Transverse colon (tissue), 4 donors: ENCODE results near the gene FGF3.

ENCODE experiments used
- CTCF ChIP-seq, 5 experiments: fragments of 200-600 bp in 3 of 5; fragments of 450-650 bp in 2 of 5; sonication (generic) in 3 of 5; IDR thresholded peaks; 1 replicate in 2 of 5; 2 replicates in 3 of 5; pipeline ENCODE4 v1.5.1; 2016 to 2017; ENCODE audit warnings: antibody characterized with exemption in 5 of 5, inconsistent platforms in 3 of 5, mild to moderate bottlenecking in 2 of 5, moderate library complexity in 1 of 5
- POLR2A ChIP-seq: fragments of 450-650 bp; IDR thresholded peaks from one replicate; pipeline ENCODE4 v1.6.1; 2016; ENCODE audit warnings: antibody characterized with exemption, mild to moderate bottlenecking, moderate library complexity
- POLR2AphosphoS5 ChIP-seq, 3 donors: sonication (generic); formaldehyde crosslinking; IDR thresholded peaks; one replicate each; pipeline ENCODE4 v1.6.1; 2016; ENCODE audit warnings: antibody characterized with exemption in 3 of 3

GRCh38 chr11:69841170-69841858 is 22.1 kb upstream of the FGF3 start:
- TF ChIP-seq POLR2A (no peak), CTCF (IDR thresholded peaks at IDR 0.05) (no peak), POLR2AphosphoS5 (IDR thresholded peaks at IDR 0.05) (no peak)
